Measurements from ENCODE around the gene CCDC187.

Gene CCDC187

DNA sequence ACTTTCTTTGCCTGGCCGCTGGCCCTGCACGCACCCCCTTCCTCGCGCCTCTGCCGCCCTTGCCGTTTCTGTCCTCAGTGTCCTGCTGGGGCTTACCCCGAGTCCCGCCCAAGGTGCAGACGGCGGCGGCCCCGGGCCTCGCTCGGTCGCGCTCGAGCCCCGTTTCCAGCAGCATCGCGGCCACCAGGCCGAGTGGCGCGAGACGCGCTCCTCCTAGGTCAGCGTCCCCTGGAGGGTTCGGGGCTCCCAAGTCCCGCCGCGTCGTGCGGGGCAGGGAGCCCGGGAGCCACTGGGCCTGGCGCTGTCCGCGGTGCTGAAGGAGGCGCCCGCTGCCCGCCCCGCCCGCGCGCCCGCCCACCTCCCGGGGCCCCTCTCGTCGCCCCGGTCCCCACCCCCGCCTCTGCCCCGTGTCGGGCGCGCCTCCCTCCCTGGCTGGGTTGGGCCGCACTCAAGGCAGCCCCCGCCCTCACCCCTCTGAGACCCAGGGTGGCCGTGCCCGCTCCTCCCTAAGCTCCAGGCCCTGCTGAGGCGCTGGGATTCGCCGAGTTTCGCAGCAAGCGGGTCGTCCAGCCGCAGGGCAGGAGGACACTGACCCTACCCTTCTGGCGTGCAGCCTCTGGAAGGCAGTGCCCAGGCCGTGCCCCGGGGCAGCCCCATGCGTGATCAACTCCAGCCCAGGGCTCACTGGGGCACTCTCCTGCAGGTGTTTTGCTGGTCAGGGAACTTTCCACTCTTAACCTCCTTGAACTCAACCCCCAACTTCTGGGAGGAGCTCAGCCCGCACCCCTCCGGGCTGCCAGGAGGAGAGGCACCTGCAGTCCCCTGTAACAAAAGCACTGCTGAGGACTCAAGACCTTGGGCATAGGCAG, 98.8 kb downstream of the CCDC187 start, which contains the start of gene LHX3:
TSS of gene LHX3 (minus strand) at position 291 of the 869 bp plus-strand sequence. CDS start at position 175, 116 bp downstream.
- peak; percentile 21 for DNase-seq (ENCODE audit: low spot score)

DNA sequence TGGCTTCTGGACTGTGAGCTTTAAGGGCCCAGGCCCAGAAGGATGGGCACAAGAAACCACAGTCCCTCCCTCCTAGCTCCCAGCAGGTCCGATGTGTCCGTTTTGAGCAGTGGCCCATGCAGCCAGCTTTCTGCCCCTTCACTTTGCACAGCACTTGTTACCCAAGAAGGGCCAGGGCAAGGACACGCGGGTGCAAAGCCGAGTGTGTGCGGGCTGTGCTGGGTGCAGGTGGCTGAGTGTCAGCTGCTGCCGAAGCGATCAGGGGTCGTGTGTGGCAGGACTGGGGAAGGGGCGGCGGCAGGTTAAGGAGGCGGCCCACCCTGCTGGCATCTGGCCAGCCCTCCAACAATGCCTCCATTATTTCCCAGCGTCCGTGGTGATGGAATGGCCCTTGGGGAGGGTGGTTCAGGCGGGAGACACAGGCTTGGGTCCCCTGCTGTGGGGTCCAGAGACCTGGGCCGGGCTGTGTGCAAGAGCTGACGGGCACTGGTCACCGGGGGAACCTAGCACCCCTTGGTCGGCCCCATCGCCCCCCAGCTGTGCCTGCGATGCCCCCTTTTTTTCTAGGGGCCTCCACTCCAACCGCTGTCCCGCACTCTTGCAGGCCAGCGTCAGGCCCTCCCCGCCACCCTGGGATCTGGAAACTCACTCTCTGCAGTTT, 99.6 kb downstream of the CCDC187 start:
- DNase-seq (ENCODE audit: low spot score): no peak

DNA sequence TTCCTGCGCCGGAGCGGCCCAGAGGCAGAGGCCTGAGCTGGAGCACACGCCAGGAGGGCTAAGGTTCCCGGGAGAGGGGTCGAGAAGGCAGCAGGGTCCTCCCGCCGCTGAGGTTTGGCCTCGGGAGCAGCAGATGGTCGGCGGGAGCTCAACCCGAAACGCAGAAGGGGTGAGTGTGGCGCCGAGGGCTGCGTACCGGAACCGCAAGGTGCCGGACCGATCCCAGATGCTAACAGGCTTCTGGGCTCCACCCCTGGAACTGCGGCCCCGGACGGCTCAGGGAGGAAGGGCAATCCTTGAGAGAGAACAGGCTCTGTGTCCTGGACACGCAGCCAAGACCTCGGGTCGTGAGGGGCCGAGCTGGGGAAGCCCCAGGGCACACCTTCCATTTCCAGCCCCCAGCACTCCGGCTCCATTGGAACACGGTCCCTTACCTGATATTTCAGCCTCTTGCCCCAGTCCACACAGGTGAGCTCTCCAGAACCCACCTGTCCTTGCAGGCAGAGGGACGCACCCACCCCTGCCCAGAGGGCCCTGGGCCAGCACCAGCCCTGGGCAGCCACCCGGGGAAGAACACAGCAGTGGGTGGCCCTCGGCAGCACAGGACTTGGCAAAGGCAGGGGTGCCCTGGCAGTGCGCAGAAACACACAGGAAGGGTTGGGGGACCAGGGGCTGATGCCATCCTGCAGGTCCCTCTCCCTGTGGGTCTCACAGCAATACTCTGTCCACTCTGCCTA, 100.3 kb downstream of the CCDC187 start:
- no peak for DNase-seq (ENCODE audit: low spot score)

DNA sequence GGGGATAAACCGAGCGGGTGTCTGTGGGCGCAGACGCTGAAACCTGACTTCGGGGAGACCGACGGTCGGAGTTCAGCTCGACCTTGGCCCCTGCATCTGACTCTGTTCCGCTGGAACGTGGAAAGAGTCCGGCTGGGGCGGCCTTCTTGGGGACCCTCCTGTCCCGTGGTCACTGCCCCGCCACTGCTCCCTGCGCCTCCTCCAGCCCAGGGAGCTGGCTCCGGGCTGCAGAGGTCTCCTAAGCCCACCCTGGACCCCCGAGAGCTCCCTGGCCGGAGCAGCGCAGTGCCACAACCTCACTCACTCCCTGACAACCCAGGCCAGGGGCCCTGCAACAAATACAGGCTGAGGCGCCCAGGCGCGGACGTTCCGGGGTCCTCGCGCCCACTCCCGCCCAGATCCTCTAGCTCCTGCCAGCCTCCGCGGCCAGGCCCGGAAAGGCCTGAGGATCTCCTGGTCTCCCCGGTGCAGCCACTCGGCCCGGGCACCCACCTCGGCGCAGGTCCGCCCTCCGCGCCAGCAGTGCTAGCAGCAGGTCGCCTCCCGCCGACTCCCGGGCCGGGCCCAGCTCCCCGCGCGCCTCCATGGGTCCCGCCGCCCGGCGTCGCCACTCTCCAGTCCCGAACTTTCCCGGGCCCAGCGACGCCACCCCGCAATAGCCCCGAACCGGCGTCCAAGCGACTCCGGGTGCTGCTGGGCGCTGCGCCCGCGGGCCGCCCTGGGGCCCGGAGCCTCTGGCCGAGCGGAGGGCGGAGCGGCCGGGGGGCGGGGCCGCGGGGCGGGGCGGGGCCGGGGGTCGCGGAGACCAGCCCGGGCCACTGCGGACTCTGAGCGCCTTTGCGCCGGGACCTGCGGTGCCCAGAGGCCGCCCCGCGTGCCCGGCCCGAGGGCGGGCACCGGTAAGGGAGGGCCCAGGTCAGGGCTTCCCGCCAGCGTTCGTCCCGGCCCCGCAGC, 101.2 kb downstream of the CCDC187 start:
- no peak for DNase-seq (ENCODE audit: low spot score)

DNA sequence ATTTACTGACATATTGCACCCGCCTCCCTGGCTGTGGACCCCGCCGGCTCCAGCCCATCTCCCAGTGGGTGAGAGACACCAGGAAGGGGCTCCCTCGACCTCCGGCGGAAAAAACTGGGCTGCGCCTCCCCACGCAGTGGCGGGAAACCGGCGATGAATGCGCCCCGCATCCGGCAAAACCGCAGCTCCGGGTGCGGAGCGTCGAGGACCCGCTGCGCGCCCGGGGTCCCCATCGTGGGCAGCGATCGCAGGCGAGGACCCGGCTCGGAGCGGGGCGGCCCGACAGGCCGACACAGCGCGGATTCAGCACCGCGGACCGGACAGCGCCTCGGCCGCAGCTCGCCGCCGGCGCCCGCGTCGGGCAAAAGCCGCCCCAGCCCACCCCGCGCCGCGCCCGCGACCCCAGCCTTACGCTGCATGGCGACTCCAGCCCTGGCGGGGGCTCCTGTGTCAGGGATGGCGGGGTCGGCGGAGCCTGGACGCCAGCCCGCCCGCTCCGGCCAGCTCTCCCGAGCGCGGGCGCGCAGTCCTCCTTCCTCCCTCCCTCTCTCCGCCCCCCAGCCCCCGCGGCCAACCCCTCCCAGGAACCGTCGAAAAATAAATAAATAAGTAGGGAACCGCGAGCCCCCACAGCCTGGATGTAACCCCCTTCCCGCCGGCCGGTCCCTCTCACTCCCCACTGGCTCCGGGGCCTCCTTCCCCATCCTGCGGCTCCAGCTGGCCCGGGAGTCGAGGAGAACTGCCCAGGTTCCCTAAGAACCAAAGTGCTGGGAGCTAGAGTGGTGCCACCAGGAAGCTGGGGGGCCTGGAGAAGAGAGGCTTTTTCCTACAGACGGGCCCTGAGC, 102.1 kb downstream of the CCDC187 start:
- DNase-seq (ENCODE audit: low spot score): no peak

DNA sequence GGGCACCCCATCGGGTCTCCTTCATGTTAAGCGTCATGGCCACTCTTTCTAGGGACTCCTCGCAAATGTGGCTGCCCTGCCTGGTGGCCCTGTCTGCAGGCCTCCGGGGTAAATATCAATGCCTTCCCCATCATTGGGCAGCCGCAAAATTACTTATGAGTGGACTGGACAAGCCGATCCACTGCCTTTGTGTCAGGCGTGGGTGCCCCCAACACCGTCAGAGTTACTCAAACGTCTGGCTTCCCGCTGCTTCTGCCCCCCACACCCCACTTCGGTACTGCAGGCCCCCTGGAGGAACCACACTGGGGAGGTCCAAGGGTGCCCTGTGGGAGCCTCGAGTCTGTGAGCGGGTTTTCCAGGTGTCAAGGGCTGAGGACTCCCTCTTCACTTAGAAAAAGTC, 102.7 kb downstream of the CCDC187 start:
- no peak for DNase-seq (ENCODE audit: low spot score)

DNA sequence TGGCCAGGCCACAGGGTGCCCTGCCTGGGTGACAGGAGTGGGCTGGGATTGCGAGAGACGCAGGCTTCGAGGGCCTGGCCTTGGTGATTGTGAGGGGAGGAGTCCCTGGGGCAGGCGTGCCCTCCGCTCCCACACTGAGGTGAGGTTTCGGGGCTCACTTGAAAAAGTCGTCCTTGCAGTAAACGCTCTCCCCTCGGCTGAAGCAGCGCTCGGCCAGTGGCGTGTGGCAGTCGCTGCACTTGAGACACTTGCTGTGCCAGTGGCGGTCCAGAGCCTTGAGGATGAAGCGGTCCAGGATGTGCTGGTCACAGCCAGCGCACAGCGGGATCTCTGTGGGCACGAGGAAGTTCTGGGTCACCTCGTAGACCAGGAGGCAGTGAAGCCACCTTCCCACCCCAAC, 103.5 kb downstream of the CCDC187 start:
- DNase-seq (ENCODE audit: low spot score): no peak

Measured in kidney capillary endothelial cell (primary cell).